NCI-H1092 (cell line): ENCODE data around the gene MRGPRX1.
"Not testable (repeated sequence)": the region's sequence is repeated elsewhere in the genome, so short reads cannot be mapped to it uniquely, and the experiment has no call there.

Experiments
- DNase-seq: peaks from one replicate; lab custom pipeline; 2025; lab: John Stamatoyannopoulos, UW

Gene MRGPRX1

GRCh38 chr11:18939314-18939713 lies at the start of gene MRGPRX1:
MRGPRX1 (minus strand) TSS chr11:18939414; CDS start chr11:18934784, 4,630 bp downstream.
- DNase-seq, result no peak

GRCh38 chr11:18987454-18988231 lies 48.4 kb upstream of the MRGPRX1 start:
- no peak for DNase-seq

GRCh38 chr11:18986744-18987143 lies 47.5 kb upstream of the MRGPRX1 start:
- no peak for DNase-seq

- DNase-seq, result no peak
Measured at GRCh38 chr11:18981897-18982296, 42.7 kb upstream of the MRGPRX1 start.

- DNase-seq, result no peak
Measured at GRCh38 chr11:18974192-18974591, 35.0 kb upstream of the MRGPRX1 start.

- DNase-seq, result no peak
Measured at GRCh38 chr11:18972336-18972735, 33.1 kb upstream of the MRGPRX1 start.

GRCh38 chr11:18969720-18970119 lies 30.5 kb upstream of the MRGPRX1 start:
- no peak for DNase-seq

GRCh38 chr11:18958221-18958910 lies 19.2 kb upstream of the MRGPRX1 start:
- DNase-seq, result no peak

GRCh38 chr11:18956630-18957029 lies 17.4 kb upstream of the MRGPRX1 start:
- DNase-seq, result no peak

- DNase-seq, result no peak
Measured at GRCh38 chr11:18936002-18936673, 3.1 kb downstream of the MRGPRX1 start.

GRCh38 chr11:18934195-18934814 lies 4.9 kb downstream of the MRGPRX1 start:
- no peak for DNase-seq

GRCh38 chr11:18927550-18928322 lies 11.5 kb downstream of the MRGPRX1 start:
- DNase-seq, result no peak

GRCh38 chr11:18925426-18925825 lies 13.8 kb downstream of the MRGPRX1 start:
- not testable (repeated sequence) for DNase-seq

- DNase-seq, result no peak
Measured at GRCh38 chr11:18912883-18913282, 26.3 kb downstream of the MRGPRX1 start.

GRCh38 chr11:18907391-18907790 lies 31.8 kb downstream of the MRGPRX1 start:
- DNase-seq, result no peak

- not testable (repeated sequence) for DNase-seq
Measured at GRCh38 chr11:18900637-18901036, 38.6 kb downstream of the MRGPRX1 start.

- not testable (repeated sequence) for DNase-seq
Measured at GRCh38 chr11:18900151-18900611, 39.0 kb downstream of the MRGPRX1 start.

GRCh38 chr11:18891712-18892111 lies 47.5 kb downstream of the MRGPRX1 start:
- DNase-seq, result not testable (repeated sequence)

GRCh38 chr11:18890615-18891014 lies 48.6 kb downstream of the MRGPRX1 start:
- DNase-seq, result no peak
